ENCODE data around the gene RNF157. TPM values are rescaled to one million over a fixed set of nuclear protein-coding genes. Genes with fewer than 3 reads are reported as not detected.

RNF157 gene
- total and polyA plus RNA-seq, 10 of the 15 experiments (the other 5 are each of a cell fraction or from before 2014, with no cell fraction given): 1.4 to 15.9 (median 9.6) TPM

- no peaks in the 10 kb centered on the region for H3K9me3 ChIP-seq (replicated peaks; ENCODE audit: control insufficient read depth, insufficient read depth, low read length)
- no peaks in the 10 kb centered on the region for H4K20me1 ChIP-seq (ENCODE audit: control insufficient read depth, insufficient read depth)
- H3K4me3 ChIP-seq: no peak overlapping the region
- ChIA-PET CTCF (interaction anchor here (0.6 to 2.2 kb wide), 10 partner anchors 9 to 57 kb away, joined by 3 to 7 read pairs (median 4); no protein-coding TSS in a partner anchor), POLR2A (interaction anchor here (0.6 to 2.4 kb wide), 10 partner anchors 8 to 56 kb away, joined by 3 to 21 read pairs (median 6); partner anchors contain the start of gene UBALD2), SMC1A (ENCODE audit: uncharacterized antibody, unreplicated experiment) (interaction anchor here (0.6 to 4.9 kb wide), 14 partner anchors 9 to 64 kb away, joined by 3 to 61 read pairs (median 5); partner anchors contain the start of gene UBALD2), RAD21 (ENCODE audit: unreplicated experiment) (interaction anchor here (0.8 to 2.4 kb wide), 12 partner anchors 7 to 60 kb away, joined by 3 to 26 read pairs (median 7); partner anchors contain the start of gene UBALD2)
- in situ Hi-C loops (cut with MboI): no loop called here
- H3K9ac ChIP-seq (ENCODE audit: control insufficient read depth, insufficient read depth, low read length): no peak overlapping the region
- no TSS peak for BruUV-seq (replicated peaks)
- no peak for ATAC-seq
- H2AFZ ChIP-seq (ENCODE audit: control insufficient read depth, low read depth, low read length): no peak overlapping the region
- intact Hi-C loops (cut with micrococcal nuclease; ENCODE audit: unreplicated experiment): loop anchor here (5.0 kb wide), 1 partner anchor 47 kb away; no protein-coding TSS in a partner anchor
- peaks cover 0 to 3% of the 10 kb centered on the region in 2 experiments; a peak in 2 of 4 replicates for H3K27me3 ChIP-seq (replicated peaks in 1 of 2; ENCODE audit: control insufficient read depth in 2 of 2, insufficient read depth in 2 of 2, low read length in 1 of 2)
- FAIRE-seq: no peak
- no peak for DNase-seq (ENCODE audit: low read depth, low spot score)
- 37% methylated on average over 11 of the region's 11 CpGs for WGBS (ENCODE audit: insufficient coverage, insufficient replicate concordance, low lambda C conversion rate, missing lambda C conversion rate)
- peaks cover 19% of the 10 kb centered on the region for H3K4me1 ChIP-seq (ENCODE audit: control insufficient read depth, insufficient read depth, low read length)
- H3K4me2 ChIP-seq (ENCODE audit: control insufficient read depth, insufficient read depth): peak overlapping the region; percentile 22; the same call in 1 of the 2 replicates
- TF ChIP-seq ETV6 (conservative IDR thresholded peaks at IDR 0.05 in 1 of 2, IDR thresholded peaks at IDR 0.05 in 1 of 2; ENCODE audit: borderline replicate concordance in 1 of 2, low read depth in 1 of 2) (no peak), MXI1 (IDR thresholded peaks at IDR 0.05; ENCODE audit: low read depth, low read length) (no peak), SMC3 (IDR thresholded peaks at IDR 0.05; ENCODE audit: borderline replicate concordance, low read length) (no peak), ASH2L (IDR thresholded peaks at IDR 0.05; ENCODE audit: borderline replicate concordance, low read depth) (no peak), ZBED1 (IDR thresholded peaks at IDR 0.05; ENCODE audit: borderline replicate concordance) (no peak), ATF7 (IDR thresholded peaks at IDR 0.05; ENCODE audit: low read depth) (no peak), ZZZ3 (IDR thresholded peaks at IDR 0.05; ENCODE audit: control insufficient read depth, insufficient read length, low read depth) (no peak), HSF1 (IDR thresholded peaks at IDR 0.05; ENCODE audit: low read depth, low read length) (no peak), PAX5 (IDR thresholded peaks at IDR 0.05; ENCODE audit: borderline replicate concordance, low read depth, low read length) (no peak), YY1 (IDR thresholded peaks at IDR 0.05; ENCODE audit: low read depth, low read length) (no peak), ZBTB40 (IDR thresholded peaks at IDR 0.05; ENCODE audit: borderline replicate concordance) (no peak), SMAD1 (IDR thresholded peaks at IDR 0.05; ENCODE audit: low read depth, partially characterized antibody) (no peak)
- TF ChIP-seq, protein P1, sequence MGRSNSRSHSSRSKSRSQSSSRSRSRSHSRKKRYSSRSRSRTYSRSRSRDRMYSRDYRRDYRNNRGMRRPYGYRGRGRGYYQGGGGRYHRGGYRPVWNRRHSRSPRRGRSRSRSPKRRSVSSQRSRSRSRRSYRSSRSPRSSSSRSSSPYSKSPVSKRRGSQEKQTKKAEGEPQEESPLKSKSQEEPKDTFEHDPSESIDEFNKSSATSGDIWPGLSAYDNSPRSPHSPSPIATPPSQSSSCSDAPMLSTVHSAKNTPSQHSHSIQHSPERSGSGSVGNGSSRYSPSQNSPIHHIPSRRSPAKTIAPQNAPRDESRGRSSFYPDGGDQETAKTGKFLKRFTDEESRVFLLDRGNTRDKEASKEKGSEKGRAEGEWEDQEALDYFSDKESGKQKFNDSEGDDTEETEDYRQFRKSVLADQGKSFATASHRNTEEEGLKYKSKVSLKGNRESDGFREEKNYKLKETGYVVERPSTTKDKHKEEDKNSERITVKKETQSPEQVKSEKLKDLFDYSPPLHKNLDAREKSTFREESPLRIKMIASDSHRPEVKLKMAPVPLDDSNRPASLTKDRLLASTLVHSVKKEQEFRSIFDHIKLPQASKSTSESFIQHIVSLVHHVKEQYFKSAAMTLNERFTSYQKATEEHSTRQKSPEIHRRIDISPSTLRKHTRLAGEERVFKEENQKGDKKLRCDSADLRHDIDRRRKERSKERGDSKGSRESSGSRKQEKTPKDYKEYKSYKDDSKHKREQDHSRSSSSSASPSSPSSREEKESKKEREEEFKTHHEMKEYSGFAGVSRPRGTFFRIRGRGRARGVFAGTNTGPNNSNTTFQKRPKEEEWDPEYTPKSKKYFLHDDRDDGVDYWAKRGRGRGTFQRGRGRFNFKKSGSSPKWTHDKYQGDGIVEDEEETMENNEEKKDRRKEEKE (IDR thresholded peaks at IDR 0.05): no peak
- no peaks in the 10 kb centered on the region for H3K36me3 ChIP-seq (ENCODE audit: control insufficient read depth in 2 of 2, insufficient read depth in 2 of 2, low read length in 1 of 2)
- no peaks in the 10 kb centered on the region for H3K79me2 ChIP-seq (ENCODE audit: control insufficient read depth, insufficient read depth, low read length)
- no peak overlapping the region for H3K27ac ChIP-seq (ENCODE audit: control insufficient read depth, insufficient read depth)
Observed at GRCh38 chr17:76238847-76239537, 1.3 kb downstream of the RNF157 start.

Data from GM12878 (cell line).